Gastrocnemius medialis (tissue), 4 donors: Measurements from ENCODE around the gene CASP3. TPM values are rescaled to one million over a fixed set of nuclear protein-coding genes. Genes with fewer than 3 reads are reported as not detected.
"Not testable (repeated sequence)": the region's sequence is repeated elsewhere in the genome, so short reads cannot be mapped to it uniquely, and the experiment has no call there.

Experiments used
- ATAC-seq, 2 donors: fragments of 150-250 bp; one replicate each; pipeline ENCODE4 v1.9.1; 2016
- DNase-seq, 2 donors: peaks; one replicate each; pipeline ENCODE4 v3.0.0-alpha.2; 2019
- H3K27ac ChIP-seq, 4 donors: fragments of 200-600 bp; sonication (generic); 1 replicate in 1 of 4; 2 replicates in 3 of 4; pipeline ENCODE4 v1.5.1; 2016 to 2018; ENCODE audit warnings: mild to moderate bottlenecking in 2 of 4, moderate library complexity in 1 of 4
- H3K27me3 ChIP-seq, 3 donors: fragments of 200-600 bp; sonication (generic) in 2 of 3; 1 replicate in 1 of 3; 2 replicates in 2 of 3; pipeline versions ENCODE4 v1.5.1 to v1.6.0; 2016 to 2019; ENCODE audit warnings: mild to moderate bottlenecking in 1 of 3, moderate library complexity in 1 of 3
- H3K36me3 ChIP-seq, 2 donors: fragments of 200-600 bp; sonication (generic) in 1 of 2; one replicate each; pipeline ENCODE4 v1.5.1; 2017 to 2018
- H3K4me1 ChIP-seq, 2 donors: fragments of 200-600 bp; sonication (generic) in 1 of 2; one replicate each; pipeline ENCODE4 v1.5.1; 2016 to 2017; ENCODE audit warnings: mild to moderate bottlenecking in 2 of 2
- H3K4me3 ChIP-seq, 4 donors: fragments of 200-600 bp; sonication (generic) in 3 of 4; 1 replicate in 1 of 4; 2 replicates in 3 of 4; pipeline ENCODE4 v1.5.1; 2016 to 2019; ENCODE audit warnings: mild to moderate bottlenecking in 2 of 4
- H3K9me3 ChIP-seq, 3 donors: fragments of 200-600 bp; sonication (generic) in 2 of 3; 1 replicate in 1 of 3; 2 replicates in 2 of 3; pipeline ENCODE4 v1.5.1; 2016 to 2019
- CTCF ChIP-seq, 5 experiments: fragments of 450-650 bp in 3 of 5; fragments of 200-600 bp in 2 of 5; sonication (generic) in 2 of 5; IDR thresholded peaks in 4 of 5; conservative IDR thresholded peaks in 1 of 5; 1 replicate in 4 of 5; 2 replicates in 1 of 5; pipeline ENCODE4 v1.5.1; 2016 to 2019; ENCODE audit warnings: antibody characterized with exemption in 5 of 5, mild to moderate bottlenecking in 3 of 5, moderate library complexity in 3 of 5
- POLR2A ChIP-seq, 2 donors: fragments of 450-650 bp; IDR thresholded peaks; one replicate each; pipeline ENCODE4 v1.6.1; 2017; ENCODE audit warnings: antibody characterized with exemption in 2 of 2, mild to moderate bottlenecking in 2 of 2, moderate library complexity in 2 of 2
- in situ Hi-C, 4 donors: fragments of 200-750 bp; cut with MboI; loops; one replicate each; pipeline versions ENCODE4 v1.15.0 to v1.8.0; 2017; ENCODE audit warnings: low sequenced_read_pairs in 4 of 4
- intact Hi-C: fragments of 100-400 bp; cut with DNase I; formaldehyde crosslinking; loops from one replicate; pipeline ENCODE4 v1.15.1; 2023; ENCODE audit warnings: low total_unique reads
- total RNA-seq, 4 donors: library from RNA; depleted of rRNA; stranded (reverse); fragments of >200 nt; gene quantifications; one replicate each; pipeline versions ENCODE4 v1.1.0 to v1.2.3, GENCODE V29; 2016

The CASP3 gene
- total RNA-seq, 4 donors from 2014 or later: 16.9 to 25.5 (median 20.8) TPM

GRCh38 chr4:184657144-184657543 is 7.9 kb upstream of the CASP3 start:
- H3K4me1 ChIP-seq: peaks cover 11 to 15% of the 10 kb centered on the region in 2 donors
- no peak overlapping the region for H3K27ac ChIP-seq
- DNase-seq: no peak
- no peak overlapping the region for H3K4me3 ChIP-seq
- intact Hi-C loops (no loop called here), in situ Hi-C loops (no loop called here)
- peaks cover 0 to 19% of the 10 kb centered on the region in 2 donors for H3K36me3 ChIP-seq
- H3K27me3 ChIP-seq: no peaks in the 10 kb centered on the region
- no peak for ATAC-seq
- TF ChIP-seq CTCF (IDR thresholded peaks at IDR 0.05 in 4 of 5, conservative IDR thresholded peaks at IDR 0.05 in 1 of 5): no peak
- TF ChIP-seq POLR2A (IDR thresholded peaks at IDR 0.05): no peak
- H3K9me3 ChIP-seq: no peaks in the 10 kb centered on the region

- H3K27ac ChIP-seq: peak overlapping the region; percentile 66 to 79 (median 72)
- no peaks in the 10 kb centered on the region for H3K9me3 ChIP-seq
- no peak for TF ChIP-seq CTCF (IDR thresholded peaks at IDR 0.05 in 4 of 5, conservative IDR thresholded peaks at IDR 0.05 in 1 of 5)
- no peak for TF ChIP-seq POLR2A (IDR thresholded peaks at IDR 0.05)
- ATAC-seq (peak; percentile 98), DNase-seq (peak; percentile 70 to 78)
- intact Hi-C loops (no loop called here), in situ Hi-C loops (no loop called here)
- H3K27me3 ChIP-seq: no peaks in the 10 kb centered on the region
- peaks cover 0 to 19% of the 10 kb centered on the region in 2 donors for H3K36me3 ChIP-seq
- no peak overlapping the region for H3K4me3 ChIP-seq
- H3K4me1 ChIP-seq: peaks cover 11 to 15% of the 10 kb centered on the region in 2 donors
Measured at GRCh38 chr4:184655889-184656869, 6.9 kb upstream of the CASP3 start.

GRCh38 chr4:184653650-184654049 is 4.4 kb upstream of the CASP3 start:
- Histone ChIP-seq H3K36me3 (no peaks in the 10 kb centered on the region), H3K27me3 (no peaks in the 10 kb centered on the region), H3K9me3 (no peaks in the 10 kb centered on the region), H3K27ac (peak overlapping the region in 3 of 4 donors; percentile 9 to 79 (median 45)), H3K4me1 (peaks cover 21 to 25% of the 10 kb centered on the region in 2 donors), H3K4me3 (no peak overlapping the region)
- ATAC-seq (no peak), DNase-seq (no peak)
- intact Hi-C loops: no loop called here
- no peak for TF ChIP-seq CTCF (IDR thresholded peaks at IDR 0.05 in 4 of 5, conservative IDR thresholded peaks at IDR 0.05 in 1 of 5)
- no peak for TF ChIP-seq POLR2A (IDR thresholded peaks at IDR 0.05)
- in situ Hi-C loops: no loop called here

- DNase-seq, H3K27ac ChIP-seq, H3K36me3 ChIP-seq, H3K9me3 ChIP-seq, H3K27me3 ChIP-seq, H3K4me3 ChIP-seq, intact Hi-C loops, ATAC-seq, in situ Hi-C loops: not testable (repeated sequence)
- H3K4me1 ChIP-seq: peaks cover 28 to 32% of the 10 kb centered on the region in 2 donors
Measured at GRCh38 chr4:184652681-184653080, 3.4 kb upstream of the CASP3 start.

GRCh38 chr4:184651899-184652298 is 2.7 kb upstream of the CASP3 start:
- H3K27me3 ChIP-seq: no peaks in the 10 kb centered on the region
- DNase-seq: no peak
- no peak overlapping the region for H3K27ac ChIP-seq
- ATAC-seq: no peak
- in situ Hi-C loops (no loop called here), intact Hi-C loops (no loop called here)
- H3K36me3 ChIP-seq: no peaks in the 10 kb centered on the region
- no peak overlapping the region for H3K4me3 ChIP-seq
- TF ChIP-seq CTCF (IDR thresholded peaks at IDR 0.05 in 4 of 5, conservative IDR thresholded peaks at IDR 0.05 in 1 of 5) (no peak), POLR2A (IDR thresholded peaks at IDR 0.05) (no peak)
- H3K4me1 ChIP-seq: peaks cover 36 to 40% of the 10 kb centered on the region in 2 donors
- no peaks in the 10 kb centered on the region for H3K9me3 ChIP-seq
